ENCODE measurements around the gene MYO3B.

Gene MYO3B

GRCh38 chr2:170456914-170457313 is 279.0 kb downstream of the MYO3B start:
- DNase-seq (ENCODE audit: insufficient read length, low spot score) (no peak), FAIRE-seq (no peak)
- TF ChIP-seq TAF1 (IDR thresholded peaks at IDR 0.05; ENCODE audit: low read depth, low read length), result no peak
- no peak for TF ChIP-seq PAX5 (IDR thresholded peaks at IDR 0.05; ENCODE audit: insufficient read depth, low read length, severe bottlenecking)
- TF ChIP-seq POU2F2 (IDR thresholded peaks at IDR 0.05; ENCODE audit: low read depth, low read length), result no peak
- TF ChIP-seq SPI1 (IDR thresholded peaks at IDR 0.05; ENCODE audit: low read depth, low read length), result no peak
- no peak for TF ChIP-seq POLR2AphosphoS5 (IDR thresholded peaks at IDR 0.05; ENCODE audit: low read depth, low read length)
- no peak for TF ChIP-seq POLR2A (IDR thresholded peaks at IDR 0.05; ENCODE audit: low read depth, low read length)

- no peak for TF ChIP-seq SPI1 (IDR thresholded peaks at IDR 0.05; ENCODE audit: low read depth, low read length)
- DNase-seq (ENCODE audit: insufficient read length, low spot score) (no peak), FAIRE-seq (no peak)
Measured at GRCh38 chr2:170457742-170458141, 279.8 kb downstream of the MYO3B start.

- no peak for DNase-seq (ENCODE audit: insufficient read length, low spot score)
- TF ChIP-seq PAX5 (IDR thresholded peaks at IDR 0.05; ENCODE audit: insufficient read depth, low read length, severe bottlenecking), result no peak
- TF ChIP-seq SPI1 (IDR thresholded peaks at IDR 0.05; ENCODE audit: low read depth, low read length), result no peak
- TF ChIP-seq TAF1 (IDR thresholded peaks at IDR 0.05; ENCODE audit: low read depth, low read length), result no peak
- no peak for TF ChIP-seq POU2F2 (IDR thresholded peaks at IDR 0.05; ENCODE audit: low read depth, low read length)
- TF ChIP-seq POLR2AphosphoS5 (IDR thresholded peaks at IDR 0.05; ENCODE audit: low read depth, low read length), result no peak
- TF ChIP-seq POLR2A (IDR thresholded peaks at IDR 0.05; ENCODE audit: low read depth, low read length), result no peak
- no peak for FAIRE-seq
Measured at GRCh38 chr2:170461889-170462288, 283.9 kb downstream of the MYO3B start.

- no peak for DNase-seq (ENCODE audit: insufficient read length, low spot score)
- TF ChIP-seq POLR2A (IDR thresholded peaks at IDR 0.05; ENCODE audit: low read depth, low read length), result no peak
- TF ChIP-seq POU2F2 (IDR thresholded peaks at IDR 0.05; ENCODE audit: low read depth, low read length), result no peak
- no peak for TF ChIP-seq SPI1 (IDR thresholded peaks at IDR 0.05; ENCODE audit: low read depth, low read length)
- FAIRE-seq, result no peak
Measured at GRCh38 chr2:170462433-170463205, 284.7 kb downstream of the MYO3B start.

- no peak for FAIRE-seq
- no peak for TF ChIP-seq POLR2A (IDR thresholded peaks at IDR 0.05; ENCODE audit: low read depth, low read length)
- no peak for TF ChIP-seq SPI1 (IDR thresholded peaks at IDR 0.05; ENCODE audit: low read depth, low read length)
- TF ChIP-seq POU2F2 (IDR thresholded peaks at IDR 0.05; ENCODE audit: low read depth, low read length), result no peak
- no peak for TF ChIP-seq POLR2AphosphoS5 (IDR thresholded peaks at IDR 0.05; ENCODE audit: low read depth, low read length)
- TF ChIP-seq TAF1 (IDR thresholded peaks at IDR 0.05; ENCODE audit: low read depth, low read length), result no peak
- no peak for TF ChIP-seq PAX5 (IDR thresholded peaks at IDR 0.05; ENCODE audit: insufficient read depth, low read length, severe bottlenecking)
Measured at GRCh38 chr2:170463206-170463537, 285.2 kb downstream of the MYO3B start.

GRCh38 chr2:170464268-170464667 is 286.3 kb downstream of the MYO3B start:
- no peak for FAIRE-seq
- TF ChIP-seq SPI1 (IDR thresholded peaks at IDR 0.05; ENCODE audit: low read depth, low read length), result no peak
- no peak for TF ChIP-seq TAF1 (IDR thresholded peaks at IDR 0.05; ENCODE audit: low read depth, low read length)
- TF ChIP-seq POLR2AphosphoS5 (IDR thresholded peaks at IDR 0.05; ENCODE audit: low read depth, low read length), result no peak
- TF ChIP-seq POLR2A (IDR thresholded peaks at IDR 0.05; ENCODE audit: low read depth, low read length), result no peak
- no peak for TF ChIP-seq PAX5 (IDR thresholded peaks at IDR 0.05; ENCODE audit: insufficient read depth, low read length, severe bottlenecking)
- TF ChIP-seq POU2F2 (IDR thresholded peaks at IDR 0.05; ENCODE audit: low read depth, low read length), result no peak
- DNase-seq (ENCODE audit: insufficient read length, low spot score), result no peak

More at GRCh38 chr2:170463206-170463537, 285.2 kb downstream of the MYO3B start:
- DNase-seq (ENCODE audit: insufficient read length, low spot score), result no peak

- DNase-seq (ENCODE audit: insufficient read length, low spot score) (no peak), FAIRE-seq (no peak)
- TF ChIP-seq POLR2A (IDR thresholded peaks at IDR 0.05; ENCODE audit: low read depth, low read length) (no peak), TAF1 (IDR thresholded peaks at IDR 0.05; ENCODE audit: low read depth, low read length) (no peak), SPI1 (IDR thresholded peaks at IDR 0.05; ENCODE audit: low read depth, low read length) (no peak), PAX5 (IDR thresholded peaks at IDR 0.05; ENCODE audit: insufficient read depth, low read length, severe bottlenecking) (no peak), POLR2AphosphoS5 (IDR thresholded peaks at IDR 0.05; ENCODE audit: low read depth, low read length) (no peak), POU2F2 (IDR thresholded peaks at IDR 0.05; ENCODE audit: low read depth, low read length) (no peak)
Measured at GRCh38 chr2:170465241-170465640, 287.3 kb downstream of the MYO3B start.

- TF ChIP-seq SPI1 (IDR thresholded peaks at IDR 0.05; ENCODE audit: low read depth, low read length) (no peak), TAF1 (IDR thresholded peaks at IDR 0.05; ENCODE audit: low read depth, low read length) (no peak), POU2F2 (IDR thresholded peaks at IDR 0.05; ENCODE audit: low read depth, low read length) (no peak), PAX5 (IDR thresholded peaks at IDR 0.05; ENCODE audit: insufficient read depth, low read length, severe bottlenecking) (no peak), POLR2AphosphoS5 (IDR thresholded peaks at IDR 0.05; ENCODE audit: low read depth, low read length) (no peak), POLR2A (IDR thresholded peaks at IDR 0.05; ENCODE audit: low read depth, low read length) (no peak)
- no peak for DNase-seq (ENCODE audit: insufficient read length, low spot score)
- no peak for FAIRE-seq
Measured at GRCh38 chr2:170466632-170467031, 288.7 kb downstream of the MYO3B start.

GRCh38 chr2:170467568-170468422 is 289.8 kb downstream of the MYO3B start:
- DNase-seq (ENCODE audit: insufficient read length, low spot score) (no peak), FAIRE-seq (no peak)
- no peak for TF ChIP-seq POLR2A (IDR thresholded peaks at IDR 0.05; ENCODE audit: low read depth, low read length)
- no peak for TF ChIP-seq TAF1 (IDR thresholded peaks at IDR 0.05; ENCODE audit: low read depth, low read length)
- no peak for TF ChIP-seq POLR2AphosphoS5 (IDR thresholded peaks at IDR 0.05; ENCODE audit: low read depth, low read length)
- TF ChIP-seq PAX5 (IDR thresholded peaks at IDR 0.05; ENCODE audit: insufficient read depth, low read length, severe bottlenecking), result no peak
- no peak for TF ChIP-seq POU2F2 (IDR thresholded peaks at IDR 0.05; ENCODE audit: low read depth, low read length)
- TF ChIP-seq SPI1 (IDR thresholded peaks at IDR 0.05; ENCODE audit: low read depth, low read length), result no peak

Data from GM12891 (cell line).